GM12878 (cell line): ENCODE measurements around the gene PATJ. TPM values are rescaled to one million over a fixed set of nuclear protein-coding genes. Genes with fewer than 3 reads are reported as not detected.

Experiments used
- ATAC-seq: fragments of 200-7000 bp; cut with Tn5 transposase; 3 replicates; pipeline ENCODE4 v1.9.1; 2020; ENCODE audit warnings: mild to moderate bottlenecking, moderate library complexity
- BruUV-seq: library from RNA; stranded (reverse); fragments of 400-500 nt; replicated peaks from 2 replicates; lab custom pipeline; 2021; lab: Mats Ljungman, UMichigan
- CTCF ChIA-PET: fragments of 300-600 bp; sonication (Branson Sonifier 250); formaldehyde crosslinking; extraction: SDS; loops from one replicate; lab custom pipeline; 2021; ENCODE audit warnings: inconsistent platforms; lab: Yijun Ruan, JAX
- POLR2A ChIA-PET: fragments of 350-600 bp; formaldehyde crosslinking; extraction: SDS; loops from one replicate; lab custom pipeline; 2021; ENCODE audit warnings: inconsistent platforms; lab: Charles Lee
- RAD21 ChIA-PET: fragments of 300-600 bp; sonication (Branson Sonifier 250); formaldehyde crosslinking; loops from one replicate; lab custom pipeline; 2023; ENCODE audit warnings: antibody characterized with exemption; ENCODE audit not compliant: unreplicated experiment; lab: Charles Lee
- SMC1A ChIA-PET: fragments of 300-600 bp; sonication (Branson Sonifier 250); formaldehyde crosslinking; loops from one replicate; lab custom pipeline; 2023; ENCODE audit not compliant: unreplicated experiment, uncharacterized antibody; lab: Charles Lee
- DNase-seq: peaks from one replicate; pipeline ENCODE4 v3.0.0-alpha.2; 2011; ENCODE audit warnings: low read depth, low spot score
- FAIRE-seq: peaks from 3 replicates; lab custom pipeline; 2011; peaks lifted over from hg19 to GRCh38; lab: Jason Lieb, UNC
- H2AFZ ChIP-seq: 2 replicates; pipeline ENCODE4 v1.6.0; 2011; ENCODE audit warnings: low read depth, low read length, control low read depth; ENCODE audit not compliant: control insufficient read depth
- H3K27ac ChIP-seq: 2 replicates; pipeline ENCODE4 v1.5.1; 2011; ENCODE audit warnings: control low read depth; ENCODE audit not compliant: control insufficient read depth, insufficient read depth
- H3K27me3 ChIP-seq, 2 experiments: replicated peaks in 1 of 2; 2 replicates each; pipeline versions ENCODE4 v1.6.0 to v1.6.1; 2011; ENCODE audit warnings: low read length in 1 of 2; ENCODE audit not compliant: control insufficient read depth in 2 of 2, insufficient read depth in 2 of 2
- H3K36me3 ChIP-seq, 2 experiments: 2 replicates each; pipeline ENCODE4 v1.5.1; 2011; ENCODE audit warnings: low read length in 1 of 2; ENCODE audit not compliant: control insufficient read depth in 2 of 2, insufficient read depth in 2 of 2
- H3K4me1 ChIP-seq: 2 replicates; pipeline ENCODE4 v1.6.1; 2011; ENCODE audit warnings: mild to moderate bottlenecking, low read length, moderate library complexity, mixed read lengths; ENCODE audit not compliant: control insufficient read depth, insufficient read depth
- H3K4me2 ChIP-seq: 2 replicates; pipeline ENCODE4 v1.6.0; 2011; ENCODE audit warnings: control low read depth; ENCODE audit not compliant: control insufficient read depth, insufficient read depth
- H3K4me3 ChIP-seq: fragments of 200-600 bp; sonication (generic); 2 replicates; pipeline ENCODE4 v1.5.1; 2016
- H3K79me2 ChIP-seq: 2 replicates; pipeline ENCODE4 v1.6.0; 2011; ENCODE audit warnings: low read length; ENCODE audit not compliant: control insufficient read depth, insufficient read depth
- H3K9ac ChIP-seq: 2 replicates; pipeline ENCODE4 v1.8.0; 2011; ENCODE audit warnings: low read length, control low read depth, mixed read lengths; ENCODE audit not compliant: control insufficient read depth, insufficient read depth
- H3K9me3 ChIP-seq: replicated peaks from 3 replicates; pipeline ENCODE4 v1.5.1; 2011; ENCODE audit warnings: mild to moderate bottlenecking, low read length; ENCODE audit not compliant: control insufficient read depth, insufficient read depth
- H4K20me1 ChIP-seq: 2 replicates; pipeline ENCODE4 v1.6.0; 2011; ENCODE audit not compliant: control insufficient read depth, insufficient read depth
- CHD4 ChIP-seq: fragments of 200-600 bp; sonication (generic); IDR thresholded peaks from 2 replicates; pipeline ENCODE4 v1.6.1; 2016; ENCODE audit warnings: mild to moderate bottlenecking
- DPF2 ChIP-seq: fragments of 450-650 bp; IDR thresholded peaks from 2 replicates; pipeline ENCODE4 v1.6.1; 2017; ENCODE audit warnings: mild to moderate bottlenecking
- GABPA ChIP-seq: IDR thresholded peaks from 2 replicates; pipeline ENCODE4 v1.6.1; 2014; ENCODE audit warnings: antibody characterized with exemption, low read depth, mild to moderate bottlenecking, inconsistent platforms
- IRF4 ChIP-seq: IDR thresholded peaks from 2 replicates; pipeline ENCODE4 v1.6.1; 2011; ENCODE audit warnings: low read depth, low read length
- NFIC ChIP-seq: IDR thresholded peaks from 2 replicates; pipeline ENCODE4 v1.6.1; 2012; ENCODE audit warnings: low read depth, mild to moderate bottlenecking, inconsistent platforms, low read length, moderate library complexity
- POLR2AphosphoS2 ChIP-seq: IDR thresholded peaks from 2 replicates; pipeline ENCODE4 v1.6.1; 2011; ENCODE audit warnings: low read depth, mild to moderate bottlenecking, low read length, improper control_type of control experiment, moderate library complexity
- RAD51 ChIP-seq: fragments of 450-650 bp; IDR thresholded peaks from 2 replicates; pipeline ENCODE4 v1.6.1; 2016; ENCODE audit warnings: moderate library complexity, mild to moderate bottlenecking, inconsistent platforms
- SMAD1 ChIP-seq: fragments of 450-650 bp; IDR thresholded peaks from 2 replicates; pipeline ENCODE4 v1.6.1; 2018; ENCODE audit warnings: mild to moderate bottlenecking, low read depth; ENCODE audit not compliant: partially characterized antibody
- TAF1 ChIP-seq: IDR thresholded peaks from 2 replicates; pipeline ENCODE4 v1.6.1; 2011; ENCODE audit warnings: mild to moderate bottlenecking, low read depth, low read length, borderline replicate concordance
- ZNF207 ChIP-seq: fragments of 450-650 bp; IDR thresholded peaks from 2 replicates; pipeline ENCODE4 v1.6.1; 2014; ENCODE audit warnings: antibody characterized with exemption, mild to moderate bottlenecking, borderline replicate concordance
- WGBS: methylation state at CpG from one replicate; pipeline ENCODE4 v1.1.6; 2016; ENCODE audit warnings: low lambda C conversion rate; ENCODE audit not compliant: insufficient replicate concordance, insufficient coverage; ENCODE audit errors: missing lambda C conversion rate; 5-methylcytosine and 5-hydroxymethylcytosine counted together
- in situ Hi-C: fragments of 300-500 bp; cut with MboI; formaldehyde crosslinking; loops from 9 replicates; pipeline ENCODE4 v1.14.3; 2018; ENCODE audit warnings: mixed read lengths
- intact Hi-C: fragments of 100-400 bp; cut with micrococcal nuclease; formaldehyde crosslinking; loops from one replicate; pipeline ENCODE4 v1.14.2; 2022; ENCODE audit not compliant: unreplicated experiment
- polyA plus RNA-seq, 11 experiments: library from polyadenylated mRNA; depleted of rRNA in 4 of 11; unstranded in 6 of 11; stranded (reverse) in 5 of 11; fragments of >200 nt; fragmentation: Nextera tagmentation in 4 of 11; fragmentation: Illumina TruSeq in 1 of 11; extraction: Ambion mirVana in 4 of 11; extraction: Trizol in 1 of 11; gene quantifications; 1 replicate in 1 of 11; 2 replicates in 10 of 11; pipeline versions ENCODE4 v1.2.1 to v1.2.3, GENCODE V29; 2011 to 2016; ENCODE audit warnings: inconsistent platforms in 2 of 11, missing spikeins in 2 of 11, low read depth in 1 of 11
- total RNA-seq, 4 experiments: library from RNA; depleted of rRNA in 3 of 4; stranded (reverse); fragments of >200 nt in 3 of 4; fragmentation: Illumina TruSeq in 1 of 4; extraction: Trizol in 1 of 4; gene quantifications; 2 replicates each; pipeline versions ENCODE4 v1.2.1 to v1.2.3, GENCODE V29; 2013 to 2021
- TF ChIP-seq, protein P1 (sequence below): fragments of 150-350 bp; IDR thresholded peaks from 2 replicates; pipeline ENCODE4 v1.6.1; 2014; ENCODE audit warnings: mild to moderate bottlenecking, low read depth, low read length

The PATJ gene
- total and polyA plus RNA-seq, 10 of the 15 experiments (the other 5 are each of a cell fraction or from before 2014, with no cell fraction given), result 2.8 to 13.9 (median 6.9) TPM

DNA sequence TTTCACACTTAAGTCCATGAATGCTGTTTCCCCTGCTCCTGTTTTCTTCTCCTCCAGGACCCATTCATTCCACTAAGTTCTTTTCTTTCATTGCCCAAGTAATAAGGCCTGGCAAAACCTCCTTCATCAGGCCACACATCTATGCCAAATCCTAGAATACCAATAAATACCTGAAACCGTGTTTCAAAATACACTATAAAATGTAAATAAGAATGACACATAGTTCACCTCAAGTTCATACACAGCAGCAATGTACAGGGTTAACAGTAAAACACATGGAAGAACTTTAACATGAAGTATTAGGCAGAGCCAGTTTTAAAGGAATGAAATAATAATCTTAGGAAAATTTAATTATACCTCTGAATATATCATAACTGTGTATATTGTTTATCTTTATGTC is 365.6 kb downstream of the PATJ start:
- 0% methylated on average over 1 of the region's 1 CpG for WGBS
- in situ Hi-C loops, result no loop called here
- CTCF ChIA-PET, result interaction anchor here (0.6 to 1.4 kb wide), 2 partner anchors 8 to 661 kb away, joined by 3 read pairs; no protein-coding TSS in a partner anchor
- H4K20me1 ChIP-seq, result no peaks in the 10 kb centered on the region
- BruUV-seq, result no TSS peak
- H3K36me3 ChIP-seq, result no peaks in the 10 kb centered on the region
- POLR2A ChIA-PET, result no interaction called here
- SMC1A ChIA-PET, result interaction anchor here (0.6 to 1.0 kb wide), 2 partner anchors 24 to 96 kb away, joined by 3 read pairs; no protein-coding TSS in a partner anchor
- no peak for DNase-seq
- no peaks in the 10 kb centered on the region for H3K9me3 ChIP-seq
- H3K79me2 ChIP-seq, result no peaks in the 10 kb centered on the region
- H3K9ac ChIP-seq, result no peak overlapping the region
- H3K27ac ChIP-seq, result no peak overlapping the region
- FAIRE-seq, result no peak
- H3K4me2 ChIP-seq, result no peak overlapping the region
- no peak for TF ChIP-seq GABPA
- no peak for TF ChIP-seq DPF2
- no peak for TF ChIP-seq RAD51
- TF ChIP-seq, protein P1, sequence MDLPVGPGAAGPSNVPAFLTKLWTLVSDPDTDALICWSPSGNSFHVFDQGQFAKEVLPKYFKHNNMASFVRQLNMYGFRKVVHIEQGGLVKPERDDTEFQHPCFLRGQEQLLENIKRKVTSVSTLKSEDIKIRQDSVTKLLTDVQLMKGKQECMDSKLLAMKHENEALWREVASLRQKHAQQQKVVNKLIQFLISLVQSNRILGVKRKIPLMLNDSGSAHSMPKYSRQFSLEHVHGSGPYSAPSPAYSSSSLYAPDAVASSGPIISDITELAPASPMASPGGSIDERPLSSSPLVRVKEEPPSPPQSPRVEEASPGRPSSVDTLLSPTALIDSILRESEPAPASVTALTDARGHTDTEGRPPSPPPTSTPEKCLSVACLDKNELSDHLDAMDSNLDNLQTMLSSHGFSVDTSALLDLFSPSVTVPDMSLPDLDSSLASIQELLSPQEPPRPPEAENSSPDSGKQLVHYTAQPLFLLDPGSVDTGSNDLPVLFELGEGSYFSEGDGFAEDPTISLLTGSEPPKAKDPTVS, result no peak
- no peak for ATAC-seq
- H2AFZ ChIP-seq, result no peak overlapping the region
- no peaks in the 10 kb centered on the region for H3K27me3 ChIP-seq
- RAD21 ChIA-PET, result no interaction called here
- no peaks in the 10 kb centered on the region for H3K4me1 ChIP-seq
- intact Hi-C loops, result no loop called here
- H3K4me3 ChIP-seq, result no peak overlapping the region

DNA sequence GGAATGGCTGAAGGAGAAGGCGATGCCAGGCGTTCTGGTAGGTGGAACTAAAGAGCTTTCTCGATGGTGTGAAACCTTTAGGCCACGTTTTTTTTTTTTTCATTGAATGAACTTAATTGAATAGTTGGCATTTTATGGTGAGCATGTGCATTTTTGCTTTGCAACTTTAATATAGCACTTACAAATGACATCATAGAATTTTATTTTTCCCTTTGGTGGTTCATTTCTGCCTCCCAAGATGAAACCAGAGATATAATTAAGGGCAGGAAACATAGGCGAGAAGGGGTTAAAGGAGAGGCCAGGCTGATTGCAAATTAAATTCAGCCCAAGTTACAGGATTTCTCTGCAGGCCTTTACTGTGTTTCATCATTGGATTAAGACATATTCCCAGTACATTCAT is 366.8 kb downstream of the PATJ start:
- Histone ChIP-seq H3K27me3 (no peaks in the 10 kb centered on the region), H3K4me2 (no peak overlapping the region), H3K9ac (no peak overlapping the region), H3K4me1 (no peaks in the 10 kb centered on the region), H3K4me3 (no peak overlapping the region), H2AFZ (no peak overlapping the region), H3K9me3 (no peaks in the 10 kb centered on the region), H4K20me1 (no peaks in the 10 kb centered on the region), H3K36me3 (no peaks in the 10 kb centered on the region), H3K79me2 (no peaks in the 10 kb centered on the region), H3K27ac (no peak overlapping the region)
- TF ChIP-seq IRF4 (no peak), CHD4 (no peak), SMAD1 (no peak), POLR2AphosphoS2 (no peak), ZNF207 (no peak), NFIC (no peak), TAF1 (no peak)
- RAD21 ChIA-PET, result no interaction called here
- no peak for ATAC-seq
- no peak for FAIRE-seq
- SMC1A ChIA-PET, result interaction anchor here (0.6 kb wide), 1 partner anchor 10 kb away, joined by 3 read pairs; no protein-coding TSS in a partner anchor
- DNase-seq, result no peak
- POLR2A ChIA-PET, result no interaction called here
- in situ Hi-C loops (no loop called here), intact Hi-C loops (no loop called here)
- 74% methylated on average over 5 of the region's 5 CpGs for WGBS
- BruUV-seq, result no TSS peak
- CTCF ChIA-PET, result no interaction called here
